ENCODE data around the gene BACH2.

- no peak for TF ChIP-seq CTCF (IDR thresholded peaks at IDR 0.05)
- no peak for TF ChIP-seq POLR2A (IDR thresholded peaks at IDR 0.05)
These were observed 22.1 kb downstream of the BACH2 start for GRCh38 chr6:90274451-90275030.
